ENCODE measurements around the gene EFCAB12. TPM values are rescaled to one million over a fixed set of nuclear protein-coding genes. Genes with fewer than 3 reads are reported as not detected.

EFCAB12 gene
- total RNA-seq, 2 experiments from 2014 or later = 3.2 to 3.4 TPM

- Histone ChIP-seq H3K9me3 (ENCODE audit: control insufficient read depth in 1 of 2, insufficient read depth in 1 of 2, low read length in 2 of 2) (no peaks in the 10 kb centered on the region), H3K36me3 (ENCODE audit: insufficient read depth, low read length) (no peaks in the 10 kb centered on the region), H3K27me3 (ENCODE audit: control insufficient read depth in 1 of 2, insufficient read depth in 2 of 2, low read length in 2 of 2) (no peaks in the 10 kb centered on the region), H3K4me1 (ENCODE audit: insufficient read depth, low read length) (peaks cover 7% of the 10 kb centered on the region), H3K4me3 (ENCODE audit: low read length) (no peak overlapping the region), H3K27ac (ENCODE audit: low read depth in 1 of 2, low read length in 2 of 2) (no peak overlapping the region)
- TF ChIP-seq, protein P1, sequence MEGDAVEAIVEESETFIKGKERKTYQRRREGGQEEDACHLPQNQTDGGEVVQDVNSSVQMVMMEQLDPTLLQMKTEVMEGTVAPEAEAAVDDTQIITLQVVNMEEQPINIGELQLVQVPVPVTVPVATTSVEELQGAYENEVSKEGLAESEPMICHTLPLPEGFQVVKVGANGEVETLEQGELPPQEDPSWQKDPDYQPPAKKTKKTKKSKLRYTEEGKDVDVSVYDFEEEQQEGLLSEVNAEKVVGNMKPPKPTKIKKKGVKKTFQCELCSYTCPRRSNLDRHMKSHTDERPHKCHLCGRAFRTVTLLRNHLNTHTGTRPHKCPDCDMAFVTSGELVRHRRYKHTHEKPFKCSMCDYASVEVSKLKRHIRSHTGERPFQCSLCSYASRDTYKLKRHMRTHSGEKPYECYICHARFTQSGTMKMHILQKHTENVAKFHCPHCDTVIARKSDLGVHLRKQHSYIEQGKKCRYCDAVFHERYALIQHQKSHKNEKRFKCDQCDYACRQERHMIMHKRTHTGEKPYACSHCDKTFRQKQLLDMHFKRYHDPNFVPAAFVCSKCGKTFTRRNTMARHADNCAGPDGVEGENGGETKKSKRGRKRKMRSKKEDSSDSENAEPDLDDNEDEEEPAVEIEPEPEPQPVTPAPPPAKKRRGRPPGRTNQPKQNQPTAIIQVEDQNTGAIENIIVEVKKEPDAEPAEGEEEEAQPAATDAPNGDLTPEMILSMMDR (IDR thresholded peaks at IDR 0.05) = no peak
- ChIA-PET CTCF (interaction anchor here (0.7 kb wide), 1 partner anchor 35 kb away, joined by 3 read pairs; no protein-coding TSS in a partner anchor), POLR2A (no interaction called here)
- ATAC-seq (ENCODE audit: poor library complexity) (no peak), DNase-seq (no peak)
- Mint-ChIP-seq H3K9me3 (no peaks in the 10 kb centered on the region), H3K36me3 (ENCODE audit: low read depth) (peaks cover 5% of the 10 kb centered on the region), H3K4me3 (no peak overlapping the region), H3K27me3 (no peaks in the 10 kb centered on the region), H3K4me1 (ENCODE audit: low read depth) (peaks cover 7% of the 10 kb centered on the region), H3K27ac (no peak overlapping the region)
- intact Hi-C loops (cut with DNase I, micrococcal nuclease) = no loop called here
Measured at GRCh38 chr3:129404130-129404529, 24.3 kb downstream of the EFCAB12 start.

- ChIA-PET CTCF (no interaction called here), POLR2A (no interaction called here)
- TF ChIP-seq, protein P1 (IDR thresholded peaks at IDR 0.05) = no peak
- H3K27ac Mint-ChIP-seq = no peak overlapping the region
- H3K4me3 Mint-ChIP-seq = no peak overlapping the region
- intact Hi-C loops (cut with DNase I, micrococcal nuclease) = no loop called here
- Histone ChIP-seq H3K36me3 (ENCODE audit: insufficient read depth, low read length) (no peaks in the 10 kb centered on the region), H3K27me3 (ENCODE audit: control insufficient read depth in 1 of 2, insufficient read depth in 2 of 2, low read length in 2 of 2) (no peaks in the 10 kb centered on the region), H3K4me3 (ENCODE audit: low read length) (no peak overlapping the region), H3K4me1 (ENCODE audit: insufficient read depth, low read length) (peaks cover 11% of the 10 kb centered on the region), H3K27ac (ENCODE audit: low read depth in 1 of 2, low read length in 2 of 2) (no peak overlapping the region), H3K9me3 (ENCODE audit: control insufficient read depth in 1 of 2, insufficient read depth in 1 of 2, low read length in 2 of 2) (no peaks in the 10 kb centered on the region)
- DNase-seq (no peak), ATAC-seq (ENCODE audit: poor library complexity) (no peak)
- H3K36me3 Mint-ChIP-seq (ENCODE audit: low read depth) = peaks cover 11% of the 10 kb centered on the region
- no peaks in the 10 kb centered on the region for H3K9me3 Mint-ChIP-seq
- H3K27me3 Mint-ChIP-seq = no peaks in the 10 kb centered on the region
- peaks cover 12% of the 10 kb centered on the region for H3K4me1 Mint-ChIP-seq (ENCODE audit: low read depth)
Measured at GRCh38 chr3:129403450-129403849, 25.0 kb downstream of the EFCAB12 start.

GRCh38 chr3:129402616-129403015, 25.8 kb downstream of the EFCAB12 start:
- H3K27ac Mint-ChIP-seq = no peak overlapping the region
- H3K27me3 ChIP-seq (ENCODE audit: control insufficient read depth in 1 of 2, insufficient read depth in 2 of 2, low read length in 2 of 2) = no peaks in the 10 kb centered on the region
- peaks cover 19% of the 10 kb centered on the region for H3K4me1 ChIP-seq (ENCODE audit: insufficient read depth, low read length)
- CTCF ChIA-PET = no interaction called here
- peaks cover 19% of the 10 kb centered on the region for H3K4me1 Mint-ChIP-seq (ENCODE audit: low read depth)
- TF ChIP-seq, protein P1 (IDR thresholded peaks at IDR 0.05) = no peak
- no peaks in the 10 kb centered on the region for H3K9me3 Mint-ChIP-seq
- no peaks in the 10 kb centered on the region for H3K27me3 Mint-ChIP-seq
- no peaks in the 10 kb centered on the region for H3K36me3 ChIP-seq (ENCODE audit: insufficient read depth, low read length)
- peaks cover 16% of the 10 kb centered on the region for H3K36me3 Mint-ChIP-seq (ENCODE audit: low read depth)
- H3K27ac ChIP-seq (ENCODE audit: low read depth in 1 of 2, low read length in 2 of 2) = no peak overlapping the region
- POLR2A ChIA-PET = no interaction called here
- no peak overlapping the region for H3K4me3 Mint-ChIP-seq
- no peak for DNase-seq
- intact Hi-C loops (cut with DNase I, micrococcal nuclease) = no loop called here
- H3K4me3 ChIP-seq (ENCODE audit: low read length) = no peak overlapping the region
- no peaks in the 10 kb centered on the region for H3K9me3 ChIP-seq (ENCODE audit: control insufficient read depth in 1 of 2, insufficient read depth in 1 of 2, low read length in 2 of 2)
- ATAC-seq (ENCODE audit: poor library complexity) = no peak
